IMR-90 (cell line): Measurements from ENCODE around the gene SLC4A1AP. TPM values are rescaled to one million over a fixed set of nuclear protein-coding genes. Genes with fewer than 3 reads are reported as not detected.

Source experiments
- ATAC-seq: fragments of 200-7000 bp; cut with Tn5 transposase; 2 replicates; pipeline ENCODE4 v1.9.1; 2020; ENCODE audit warnings: low read depth, mild to moderate bottlenecking, moderate library complexity
- BruUV-seq: library from RNA; stranded (reverse); fragments of 400-500 nt; replicated peaks from 2 replicates; lab custom pipeline; 2021; lab: Mats Ljungman, UMichigan
- CTCF ChIA-PET: fragments of 300-600 bp; formaldehyde crosslinking; extraction: SDS; loops from one replicate; lab custom pipeline; 2021; ENCODE audit warnings: antibody characterized with exemption; lab: Yijun Ruan, JAX
- POLR2A ChIA-PET: fragments of 300-600 bp; sonication (Branson Sonifier 250); formaldehyde crosslinking; loops from one replicate; lab custom pipeline; 2022; ENCODE audit warnings: antibody characterized with exemption; ENCODE audit not compliant: unreplicated experiment; lab: Charles Lee
- DNase-seq: peaks from one replicate; pipeline ENCODE4 v3.0.0; 2013
- H2AFZ ChIP-seq: replicated peaks from 2 replicates; pipeline ENCODE3; 2013; ENCODE audit warnings: low read length, mild to moderate bottlenecking; ENCODE audit not compliant: poor library complexity
- H2AK5ac ChIP-seq: 2 replicates; pipeline ENCODE4 v1.6.1; 2013; ENCODE audit warnings: low read depth, low read length, inconsistent platforms
- H2AK9ac ChIP-seq: replicated peaks from 2 replicates; pipeline ENCODE3; 2013; ENCODE audit warnings: mild to moderate bottlenecking, low read depth, low read length, moderate library complexity; ENCODE audit not compliant: poor library complexity
- H2BK120ac ChIP-seq: 2 replicates; pipeline ENCODE4 v1.6.1; 2013; ENCODE audit warnings: low read depth, low read length, inconsistent platforms
- H2BK15ac ChIP-seq: 3 replicates; pipeline ENCODE4 v1.6.1; 2013; ENCODE audit warnings: low read depth, low read length, inconsistent platforms
- H2BK20ac ChIP-seq: 2 replicates; pipeline ENCODE4 v1.6.1; 2013; ENCODE audit warnings: low read depth, mild to moderate bottlenecking, inconsistent platforms, low read length, moderate library complexity
- H2BK5ac ChIP-seq: 2 replicates; pipeline ENCODE4 v1.6.1; 2013; ENCODE audit warnings: mild to moderate bottlenecking, low read depth, low read length, inconsistent platforms; ENCODE audit not compliant: poor library complexity, severe bottlenecking
- H3K14ac ChIP-seq: replicated peaks from 2 replicates; pipeline ENCODE4 v1.6.1; 2013; ENCODE audit warnings: low read depth, low read length, inconsistent platforms
- H3K18ac ChIP-seq: 2 replicates; pipeline ENCODE4 v1.6.1; 2013; ENCODE audit warnings: low read depth, low read length, control low read depth
- H3K23ac ChIP-seq: 2 replicates; pipeline ENCODE4 v1.6.1; 2013; ENCODE audit warnings: low read depth, low read length, inconsistent platforms
- H3K27ac ChIP-seq: 2 replicates; pipeline ENCODE4 v1.5.1; 2013; ENCODE audit warnings: mild to moderate bottlenecking, control low read depth, low read length; ENCODE audit not compliant: insufficient read depth
- H3K27me3 ChIP-seq: 2 replicates; pipeline ENCODE4 v1.6.1; 2013; ENCODE audit warnings: low read length; ENCODE audit not compliant: control insufficient read depth, insufficient read depth
- H3K36me3 ChIP-seq: 2 replicates; pipeline ENCODE4 v1.6.1; 2013; ENCODE audit warnings: low read length, mixed read lengths; ENCODE audit not compliant: control insufficient read depth, insufficient read depth
- H3K4ac ChIP-seq: 2 replicates; pipeline ENCODE4 v1.6.1; 2013; ENCODE audit warnings: low read depth, low read length, inconsistent platforms
- H3K4me1 ChIP-seq: 2 replicates; pipeline ENCODE4 v1.6.1; 2013; ENCODE audit warnings: low read length, mixed read lengths; ENCODE audit not compliant: control insufficient read depth, insufficient read depth
- H3K4me2 ChIP-seq: 2 replicates; pipeline ENCODE4 v1.6.1; 2013; ENCODE audit warnings: low read depth, mild to moderate bottlenecking, control low read depth, low read length, moderate library complexity
- H3K4me3 ChIP-seq: 2 replicates; pipeline ENCODE4 v1.5.1; 2013; ENCODE audit warnings: low read depth, mild to moderate bottlenecking, control low read depth, low read length, moderate library complexity; ENCODE audit not compliant: insufficient read depth
- H3K56ac ChIP-seq: 2 replicates; pipeline ENCODE4 v1.6.1; 2013; ENCODE audit warnings: low read length, inconsistent platforms; ENCODE audit not compliant: insufficient read depth; ENCODE audit errors: extremely low read depth
- H3K79me1 ChIP-seq, 2 experiments: 2 replicates each; pipeline ENCODE4 v1.6.1; 2013; ENCODE audit warnings: low read length in 2 of 2, inconsistent platforms in 1 of 2, low read depth in 1 of 2
- H3K9ac ChIP-seq: 2 replicates; pipeline ENCODE4 v1.6.1; 2013; ENCODE audit warnings: low read depth, low read length, control low read depth
- H3K9me1 ChIP-seq: 2 replicates; pipeline ENCODE4 v1.6.1; 2013; ENCODE audit warnings: low read length, inconsistent platforms; ENCODE audit not compliant: insufficient read depth
- H3K9me3 ChIP-seq: 2 replicates; pipeline ENCODE4 v1.6.1; 2013; ENCODE audit warnings: low read length; ENCODE audit not compliant: control insufficient read depth, insufficient read depth
- H4K20me1 ChIP-seq: 2 replicates; pipeline ENCODE4 v1.6.1; 2013; ENCODE audit warnings: low read length, inconsistent platforms; ENCODE audit not compliant: insufficient read depth
- H4K5ac ChIP-seq: 2 replicates; pipeline ENCODE4 v1.6.1; 2013; ENCODE audit warnings: mild to moderate bottlenecking, low read depth, low read length, control low read depth
- H4K8ac ChIP-seq, 2 experiments: 2 replicates each; pipeline ENCODE4 v1.6.1; 2013; ENCODE audit warnings: low read depth in 2 of 2, low read length in 2 of 2, control low read depth in 1 of 2, inconsistent platforms in 1 of 2
- H4K91ac ChIP-seq: 2 replicates; pipeline ENCODE4 v1.6.1; 2013; ENCODE audit warnings: low read depth, low read length, inconsistent platforms; ENCODE audit not compliant: insufficient read depth
- CEBPB ChIP-seq: IDR thresholded peaks from 2 replicates; pipeline ENCODE4 v1.6.1; 2012; ENCODE audit warnings: low read depth, low read length, improper control_type of control experiment
- CHD1 ChIP-seq: IDR thresholded peaks from 2 replicates; pipeline ENCODE4 v1.6.1; 2012; ENCODE audit warnings: low read depth, low read length, improper control_type of control experiment
- CTCF ChIP-seq: conservative IDR thresholded peaks from 2 replicates; pipeline ENCODE4 v1.5.1; 2012; ENCODE audit warnings: mild to moderate bottlenecking, low read depth, low read length, improper control_type of control experiment
- ELK1 ChIP-seq: fragments of 150-350 bp; IDR thresholded peaks from 2 replicates; pipeline ENCODE4 v1.6.1; 2016; ENCODE audit warnings: low read depth, mild to moderate bottlenecking, low read length, moderate library complexity, borderline replicate concordance
- FOS ChIP-seq: fragments of 150-350 bp; IDR thresholded peaks from 2 replicates; pipeline ENCODE4 v1.6.1; 2016; ENCODE audit warnings: low read depth, low read length
- MAFK ChIP-seq: IDR thresholded peaks from 2 replicates; pipeline ENCODE4 v1.6.1; 2012; ENCODE audit warnings: low read depth, low read length, improper control_type of control experiment
- MAZ ChIP-seq: IDR thresholded peaks from 2 replicates; pipeline ENCODE4 v1.6.1; 2012; ENCODE audit warnings: low read depth, mild to moderate bottlenecking, low read length, improper control_type of control experiment, moderate library complexity, borderline replicate concordance
- MXI1 ChIP-seq: IDR thresholded peaks from 2 replicates; pipeline ENCODE4 v1.6.1; 2012; ENCODE audit warnings: low read depth, mild to moderate bottlenecking, low read length, moderate library complexity, borderline replicate concordance
- NFE2L2 ChIP-seq: fragments of 150-350 bp; IDR thresholded peaks from 2 replicates; pipeline ENCODE4 v1.6.1; 2016; ENCODE audit warnings: low read depth, mild to moderate bottlenecking, low read length
- POLR2A ChIP-seq: IDR thresholded peaks from 2 replicates; pipeline ENCODE4 v1.6.1; 2012; ENCODE audit warnings: mild to moderate bottlenecking, low read depth, low read length
- RAD21 ChIP-seq: IDR thresholded peaks from 2 replicates; pipeline ENCODE4 v1.6.1; 2012; ENCODE audit warnings: low read length, improper control_type of control experiment
- RCOR1 ChIP-seq: IDR thresholded peaks from 2 replicates; pipeline ENCODE4 v1.6.1; 2012; ENCODE audit warnings: mild to moderate bottlenecking, low read length, improper control_type of control experiment; ENCODE audit not compliant: insufficient replicate concordance
- RFX5 ChIP-seq: IDR thresholded peaks from 2 replicates; pipeline ENCODE4 v1.8.0; 2012; ENCODE audit warnings: low read depth, mild to moderate bottlenecking, low read length, moderate library complexity
- SMC3 ChIP-seq: fragments of 150-350 bp; IDR thresholded peaks from 2 replicates; pipeline ENCODE4 v1.6.1; 2016; ENCODE audit warnings: low read depth, mild to moderate bottlenecking, antibody characterized with exemption, low read length, moderate library complexity
- WGBS, 2 experiments: methylation state at CpG; one replicate each; pipeline versions ENCODE4 v1.1.5 to v1.1.7; 2013; ENCODE audit warnings: missing lambda C conversion rate in 2 of 2; ENCODE audit not compliant: insufficient read length in 1 of 2; ENCODE audit errors: extremely low coverage in 2 of 2; 5-methylcytosine and 5-hydroxymethylcytosine counted together
- dilution Hi-C: fragments of 300-500 bp; cut with HindIII; formaldehyde crosslinking; loops from one replicate; pipeline ENCODE4 v1.14.3; 2018; ENCODE audit warnings: low sequenced_read_pairs; ENCODE audit not compliant: unreplicated experiment
- in situ Hi-C: fragments of 300-500 bp; cut with MboI; formaldehyde crosslinking; loops from 3 replicates; pipeline ENCODE4 v1.14.3; 2019; ENCODE audit warnings: low sequenced_read_pairs, inconsistent platforms, mixed read lengths
- intact Hi-C: fragments of 100-400 bp; cut with micrococcal nuclease; formaldehyde crosslinking; loops from 2 replicates; pipeline ENCODE4 v1.10.0; 2022
- polyA plus RNA-seq, 3 experiments: library from polyadenylated mRNA; depleted of rRNA; stranded (reverse); fragments of >200 nt; gene quantifications; 2 replicates each; pipeline ENCODE4 v1.2.3, GENCODE V29; 2012; ENCODE audit warnings: low replicate concordance in 1 of 3
- total RNA-seq: library from RNA; depleted of rRNA; stranded (reverse); fragments of >200 nt; gene quantifications from 2 replicates; pipeline ENCODE4 v1.2.3, GENCODE V29; 2012

The SLC4A1AP gene
- total and polyA plus RNA-seq, 2 of the 4 experiments (the other 2 are of a cell fraction) = 11.7 to 13.6 TPM

- Histone ChIP-seq H3K4ac (peak overlapping the region; percentile 90; the same call in 1 of the 2 replicates), H3K23ac (peak overlapping the region; percentile 88; the same call in 1 of the 2 replicates), H3K9me1 (peaks cover 10% of the 10 kb centered on the region), H3K27me3 (no peaks in the 10 kb centered on the region), H2BK5ac (no peak overlapping the region), H3K79me1 (peaks cover 2 to 8% of the 10 kb centered on the region in 2 experiments; a peak in 2 of 4 replicates), H2BK20ac (peak overlapping the region; percentile 11; the same call in 1 of the 2 replicates), H3K36me3 (no peaks in the 10 kb centered on the region), H3K14ac (peak overlapping the region; percentile 94), H2AK9ac (peak overlapping the region; percentile 93), H3K4me3 (peak overlapping the region; percentile 50; the same call in 1 of the 2 replicates), H4K20me1 (no peaks in the 10 kb centered on the region), H3K56ac (peak overlapping the region; percentile 49; the same call in 1 of the 2 replicates), H2AK5ac (peak overlapping the region; percentile 84; the same call in 1 of the 2 replicates), H4K5ac (peak overlapping the region; percentile 91), H3K4me1 (peaks cover 9% of the 10 kb centered on the region), H3K9ac (peak overlapping the region; percentile 75), H4K8ac (peak overlapping the region; percentile 85 to 94), H3K27ac (peak overlapping the region; percentile 45; the same call in 1 of the 2 replicates), H2AFZ (peak overlapping the region; percentile 87), H3K18ac (peak overlapping the region; percentile 79; the same call in 1 of the 2 replicates), H3K9me3 (no peaks in the 10 kb centered on the region), H4K91ac (peak overlapping the region; percentile 84), H3K4me2 (peak overlapping the region; percentile 90), H2BK120ac (peak overlapping the region; percentile 73), H2BK15ac (peak overlapping the region; percentile 95; the same call in 2 of the 3 replicates)
- intact Hi-C loops = no loop called here
- in situ Hi-C loops = no loop called here
- 43% methylated on average over 7 of the region's 19 CpGs; no CpG with 5 or more reads in 1 of the 2 experiments for WGBS, 2 experiments
- ChIA-PET CTCF (interaction anchor here (2.0 kb wide), 1 partner anchor 8 kb away, joined by 7 read pairs; no protein-coding TSS in a partner anchor), POLR2A (no interaction called here)
- DNase-seq = no peak
- ATAC-seq = no peak; the same call in 1 of the 2 replicates
- dilution Hi-C loops = no loop called here
- TF ChIP-seq SMC3 (no peak), ELK1 (no peak), RAD21 (no peak), CTCF (no peak), RFX5 (no peak), FOS (no peak), CHD1 (no peak), MAZ (no peak), MXI1 (no peak), MAFK (no peak), RCOR1 (no peak), CEBPB (no peak), NFE2L2 (no peak), POLR2A (no peak)
- no TSS peak for BruUV-seq
Measured at GRCh38 chr2:27714851-27715291, 51.2 kb downstream of the SLC4A1AP start.
